GM23338 (cell line): ENCODE data around the gene MEI1. TPM values are rescaled to one million over a fixed set of nuclear protein-coding genes. Genes with fewer than 3 reads are reported as not detected.

Source experiments
- CREB1 ChIP-seq: fragments of 250-450 bp; sonication (Bioruptor Pico); IDR thresholded peaks from 2 replicates; pipeline ENCODE4 v1.5.0; 2020; ENCODE audit warnings: low read depth, mild to moderate bottlenecking, moderate library complexity
- EZH2 ChIP-seq: fragments of 200-600 bp; sonication (generic); IDR thresholded peaks from one replicate; pipeline ENCODE4 v1.8.0; 2017; ENCODE audit warnings: antibody characterized with exemption, mild to moderate bottlenecking, low read depth; ENCODE audit not compliant: unreplicated experiment
- EZH2phosphoT487 ChIP-seq: fragments of 200-600 bp; sonication (generic); IDR thresholded peaks from one replicate; pipeline ENCODE4 v1.8.1; 2018; ENCODE audit warnings: antibody characterized with exemption; ENCODE audit not compliant: unreplicated experiment
- JUNB ChIP-seq: IDR thresholded peaks from one replicate; pipeline ENCODE4 v1.6.1; 2016; ENCODE audit warnings: antibody characterized with exemption; ENCODE audit not compliant: unreplicated experiment
- NANOG ChIP-seq: IDR thresholded peaks from 2 replicates; pipeline ENCODE4 v1.6.1; 2016; ENCODE audit warnings: antibody characterized with exemption, borderline replicate concordance
- POLR2AphosphoS5 ChIP-seq: IDR thresholded peaks from 2 replicates; pipeline ENCODE4 v1.6.1; 2016; ENCODE audit warnings: antibody characterized with exemption, low read depth
- REST ChIP-seq: IDR thresholded peaks from one replicate; pipeline ENCODE4 v1.6.1; 2018; ENCODE audit warnings: antibody characterized with exemption; ENCODE audit not compliant: unreplicated experiment
- STAT1 ChIP-seq: IDR thresholded peaks from one replicate; pipeline ENCODE4 v1.6.1; 2016; ENCODE audit warnings: antibody characterized with exemption; ENCODE audit not compliant: unreplicated experiment
- polyA plus RNA-seq: library from polyadenylated mRNA; unstranded; fragments of >200 nt; fragmentation: Nextera tagmentation; extraction: Ambion mirVana; gene quantifications from 2 replicates; pipeline ENCODE4 v1.2.1, GENCODE V29; 2016
- total RNA-seq: library from RNA; depleted of rRNA; stranded (reverse); fragments of >200 nt; shearing (Covaris generic); gene quantifications from 2 replicates; pipeline ENCODE4 v1.2.3, GENCODE V29; 2014
- TF ChIP-seq, protein P1 (sequence below): fragments of 250-450 bp; sonication (Bioruptor Pico); IDR thresholded peaks from 2 replicates; pipeline ENCODE4 v1.5.0; 2020; ENCODE audit warnings: mild to moderate bottlenecking, moderate library complexity
- TF ChIP-seq, protein P2 (sequence below): IDR thresholded peaks from 2 replicates; pipeline ENCODE4 v1.6.1; 2016; ENCODE audit warnings: antibody characterized with exemption
- TF ChIP-seq, protein P3 (sequence below), 2 experiments: fragments of 200-600 bp in 1 of 2; sonication (generic) in 1 of 2; conservative IDR thresholded peaks; 2 replicates each; pipeline versions ENCODE4 v1.5.1 to v1.6.1; 2016 to 2017; ENCODE audit warnings: antibody characterized with exemption in 2 of 2, low read depth in 2 of 2, mild to moderate bottlenecking in 2 of 2, moderate library complexity in 1 of 2

Gene MEI1
- total and polyA plus RNA-seq, 2 experiments from 2014 or later: 0.28 to 0.87 TPM

GRCh38 chr22:41826430-41827383 lies 127.4 kb downstream of the MEI1 start (continued):
- TF ChIP-seq, protein P1, sequence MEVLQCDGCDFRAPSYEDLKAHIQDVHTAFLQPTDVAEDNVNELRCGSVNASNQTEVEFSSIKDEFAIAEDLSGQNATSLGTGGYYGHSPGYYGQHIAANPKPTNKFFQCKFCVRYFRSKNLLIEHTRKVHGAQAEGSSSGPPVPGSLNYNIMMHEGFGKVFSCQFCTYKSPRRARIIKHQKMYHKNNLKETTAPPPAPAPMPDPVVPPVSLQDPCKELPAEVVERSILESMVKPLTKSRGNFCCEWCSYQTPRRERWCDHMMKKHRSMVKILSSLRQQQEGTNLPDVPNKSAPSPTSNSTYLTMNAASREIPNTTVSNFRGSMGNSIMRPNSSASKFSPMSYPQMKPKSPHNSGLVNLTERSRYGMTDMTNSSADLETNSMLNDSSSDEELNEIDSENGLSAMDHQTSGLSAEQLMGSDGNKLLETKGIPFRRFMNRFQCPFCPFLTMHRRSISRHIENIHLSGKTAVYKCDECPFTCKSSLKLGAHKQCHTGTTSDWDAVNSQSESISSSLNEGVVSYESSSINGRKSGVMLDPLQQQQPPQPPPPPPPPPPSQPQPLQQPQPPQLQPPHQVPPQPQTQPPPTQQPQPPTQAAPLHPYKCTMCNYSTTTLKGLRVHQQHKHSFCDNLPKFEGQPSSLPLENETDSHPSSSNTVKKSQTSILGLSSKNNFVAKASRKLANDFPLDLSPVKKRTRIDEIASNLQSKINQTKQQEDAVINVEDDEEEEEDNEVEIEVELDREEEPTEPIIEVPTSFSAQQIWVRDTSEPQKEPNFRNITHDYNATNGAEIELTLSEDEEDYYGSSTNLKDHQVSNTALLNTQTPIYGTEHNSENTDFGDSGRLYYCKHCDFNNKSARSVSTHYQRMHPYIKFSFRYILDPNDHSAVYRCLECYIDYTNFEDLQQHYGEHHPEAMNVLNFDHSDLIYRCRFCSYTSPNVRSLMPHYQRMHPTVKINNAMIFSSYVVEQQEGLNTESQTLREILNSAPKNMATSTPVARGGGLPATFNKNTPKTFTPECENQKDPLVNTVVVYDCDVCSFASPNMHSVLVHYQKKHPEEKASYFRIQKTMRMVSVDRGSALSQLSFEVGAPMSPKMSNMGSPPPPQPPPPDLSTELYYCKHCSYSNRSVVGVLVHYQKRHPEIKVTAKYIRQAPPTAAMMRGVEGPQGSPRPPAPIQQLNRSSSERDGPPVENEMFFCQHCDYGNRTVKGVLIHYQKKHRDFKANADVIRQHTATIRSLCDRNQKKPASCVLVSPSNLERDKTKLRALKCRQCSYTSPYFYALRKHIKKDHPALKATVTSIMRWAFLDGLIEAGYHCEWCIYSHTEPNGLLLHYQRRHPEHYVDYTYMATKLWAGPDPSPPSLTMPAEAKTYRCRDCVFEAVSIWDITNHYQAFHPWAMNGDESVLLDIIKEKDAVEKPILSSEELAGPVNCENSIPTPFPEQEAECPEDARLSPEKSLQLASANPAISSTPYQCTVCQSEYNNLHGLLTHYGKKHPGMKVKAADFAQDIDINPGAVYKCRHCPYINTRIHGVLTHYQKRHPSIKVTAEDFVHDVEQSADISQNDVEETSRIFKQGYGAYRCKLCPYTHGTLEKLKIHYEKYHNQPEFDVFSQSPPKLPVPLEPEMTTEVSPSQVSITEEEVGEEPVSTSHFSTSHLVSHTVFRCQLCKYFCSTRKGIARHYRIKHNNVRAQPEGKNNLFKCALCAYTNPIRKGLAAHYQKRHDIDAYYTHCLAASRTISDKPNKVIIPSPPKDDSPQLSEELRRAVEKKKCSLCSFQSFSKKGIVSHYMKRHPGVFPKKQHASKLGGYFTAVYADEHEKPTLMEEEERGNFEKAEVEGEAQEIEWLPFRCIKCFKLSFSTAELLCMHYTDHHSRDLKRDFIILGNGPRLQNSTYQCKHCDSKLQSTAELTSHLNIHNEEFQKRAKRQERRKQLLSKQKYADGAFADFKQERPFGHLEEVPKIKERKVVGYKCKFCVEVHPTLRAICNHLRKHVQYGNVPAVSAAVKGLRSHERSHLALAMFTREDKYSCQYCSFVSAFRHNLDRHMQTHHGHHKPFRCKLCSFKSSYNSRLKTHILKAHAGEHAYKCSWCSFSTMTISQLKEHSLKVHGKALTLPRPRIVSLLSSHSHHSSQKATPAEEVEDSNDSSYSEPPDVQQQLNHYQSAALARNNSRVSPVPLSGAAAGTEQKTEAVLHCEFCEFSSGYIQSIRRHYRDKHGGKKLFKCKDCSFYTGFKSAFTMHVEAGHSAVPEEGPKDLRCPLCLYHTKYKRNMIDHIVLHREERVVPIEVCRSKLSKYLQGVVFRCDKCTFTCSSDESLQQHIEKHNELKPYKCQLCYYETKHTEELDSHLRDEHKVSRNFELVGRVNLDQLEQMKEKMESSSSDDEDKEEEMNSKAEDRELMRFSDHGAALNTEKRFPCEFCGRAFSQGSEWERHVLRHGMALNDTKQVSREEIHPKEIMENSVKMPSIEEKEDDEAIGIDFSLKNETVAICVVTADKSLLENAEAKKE (CRISPR knock-in tag): no peak
- TF ChIP-seq CREB1 (no peak), REST (no peak), EZH2phosphoT487 (no peak), JUNB (no peak), STAT1 (no peak), NANOG (no peak), EZH2 (no peak), POLR2AphosphoS5 (no peak)
- TF ChIP-seq, protein P2, sequence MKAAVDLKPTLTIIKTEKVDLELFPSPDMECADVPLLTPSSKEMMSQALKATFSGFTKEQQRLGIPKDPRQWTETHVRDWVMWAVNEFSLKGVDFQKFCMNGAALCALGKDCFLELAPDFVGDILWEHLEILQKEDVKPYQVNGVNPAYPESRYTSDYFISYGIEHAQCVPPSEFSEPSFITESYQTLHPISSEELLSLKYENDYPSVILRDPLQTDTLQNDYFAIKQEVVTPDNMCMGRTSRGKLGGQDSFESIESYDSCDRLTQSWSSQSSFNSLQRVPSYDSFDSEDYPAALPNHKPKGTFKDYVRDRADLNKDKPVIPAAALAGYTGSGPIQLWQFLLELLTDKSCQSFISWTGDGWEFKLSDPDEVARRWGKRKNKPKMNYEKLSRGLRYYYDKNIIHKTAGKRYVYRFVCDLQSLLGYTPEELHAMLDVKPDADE: no peak
- TF ChIP-seq, protein P3, sequence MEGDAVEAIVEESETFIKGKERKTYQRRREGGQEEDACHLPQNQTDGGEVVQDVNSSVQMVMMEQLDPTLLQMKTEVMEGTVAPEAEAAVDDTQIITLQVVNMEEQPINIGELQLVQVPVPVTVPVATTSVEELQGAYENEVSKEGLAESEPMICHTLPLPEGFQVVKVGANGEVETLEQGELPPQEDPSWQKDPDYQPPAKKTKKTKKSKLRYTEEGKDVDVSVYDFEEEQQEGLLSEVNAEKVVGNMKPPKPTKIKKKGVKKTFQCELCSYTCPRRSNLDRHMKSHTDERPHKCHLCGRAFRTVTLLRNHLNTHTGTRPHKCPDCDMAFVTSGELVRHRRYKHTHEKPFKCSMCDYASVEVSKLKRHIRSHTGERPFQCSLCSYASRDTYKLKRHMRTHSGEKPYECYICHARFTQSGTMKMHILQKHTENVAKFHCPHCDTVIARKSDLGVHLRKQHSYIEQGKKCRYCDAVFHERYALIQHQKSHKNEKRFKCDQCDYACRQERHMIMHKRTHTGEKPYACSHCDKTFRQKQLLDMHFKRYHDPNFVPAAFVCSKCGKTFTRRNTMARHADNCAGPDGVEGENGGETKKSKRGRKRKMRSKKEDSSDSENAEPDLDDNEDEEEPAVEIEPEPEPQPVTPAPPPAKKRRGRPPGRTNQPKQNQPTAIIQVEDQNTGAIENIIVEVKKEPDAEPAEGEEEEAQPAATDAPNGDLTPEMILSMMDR (conservative IDR thresholded peaks at IDR 0.05; ENCODE audit: low read depth in 2 of 2): no peak
